SK-N-SH (cell line): ENCODE results near the gene NAALADL2.

Experiments
- CHD2 ChIP-seq: fragments of 150-350 bp; IDR thresholded peaks from 2 replicates; pipeline ENCODE4 v1.6.1; 2018; ENCODE audit warnings: low read length; ENCODE audit not compliant: partially characterized antibody
- CTCF ChIP-seq: fragments of 200-600 bp; sonication (generic); IDR thresholded peaks from 2 replicates; pipeline ENCODE4 v1.6.1; 2017; ENCODE audit warnings: antibody characterized with exemption, mild to moderate bottlenecking, moderate library complexity
- ELF1 ChIP-seq: IDR thresholded peaks from 2 replicates; pipeline ENCODE4 v1.4.0; 2012
- EP300 ChIP-seq, 2 experiments: IDR thresholded peaks; 2 replicates each; pipeline versions ENCODE4 v1.4.0 to v1.6.1; 2012; ENCODE audit warnings: borderline replicate concordance in 1 of 2, low read depth in 1 of 2, low read length in 1 of 2
- EZH2phosphoT487 ChIP-seq: fragments of 200-600 bp; sonication (generic); IDR thresholded peaks from 2 replicates; pipeline ENCODE4 v1.6.1; 2017; ENCODE audit warnings: low read depth, mixed run types, mild to moderate bottlenecking, antibody characterized with exemption, moderate library complexity, borderline replicate concordance
- GATA2 ChIP-seq: sonication (generic); formaldehyde crosslinking; IDR thresholded peaks from 2 replicates; pipeline ENCODE4 v1.5.0; 2020; ENCODE audit warnings: mild to moderate bottlenecking, missing genetic modification reagents
- POLR2AphosphoS5 ChIP-seq: IDR thresholded peaks from 2 replicates; pipeline ENCODE4 v1.6.1; 2012; ENCODE audit warnings: low read depth, low read length
- RCOR1 ChIP-seq: fragments of 150-350 bp; IDR thresholded peaks from 2 replicates; pipeline ENCODE4 v1.6.1; 2017; ENCODE audit warnings: antibody characterized with exemption, low read length
- REST ChIP-seq: IDR thresholded peaks from 2 replicates; pipeline ENCODE4 v1.6.1; 2012; ENCODE audit warnings: mild to moderate bottlenecking, low read depth, low read length, moderate library complexity
- USF1 ChIP-seq: IDR thresholded peaks from 2 replicates; pipeline ENCODE4 v1.4.0; 2012; ENCODE audit warnings: low read depth, borderline replicate concordance

GRCh38 chr3:175153595-175153994, 294.5 kb downstream of the NAALADL2 start:
- TF ChIP-seq ELF1: no peak
- TF ChIP-seq CTCF: no peak
- TF ChIP-seq POLR2AphosphoS5: no peak
- no peak for TF ChIP-seq GATA2 (CRISPR knock-in tag)
- TF ChIP-seq RCOR1: no peak
- no peak for TF ChIP-seq USF1
- no peak for TF ChIP-seq EP300 (IDR thresholded peaks at IDR 0.05; ENCODE audit: borderline replicate concordance in 1 of 2, low read depth in 1 of 2, low read length in 1 of 2)
- no peak for TF ChIP-seq EZH2phosphoT487
- no peak for TF ChIP-seq REST
- TF ChIP-seq CHD2: no peak
